Loucy (cell line): Measurements from ENCODE around the gene TTLL7.

ENCODE experiments used
- H2AFZ ChIP-seq: fragments of 200-600 bp; sonication (generic); 2 replicates; pipeline ENCODE4 v1.6.0; 2016; ENCODE audit warnings: antibody characterized with exemption, mild to moderate bottlenecking, low read length, moderate library complexity
- H3F3A ChIP-seq: fragments of 200-600 bp; 2 replicates; pipeline ENCODE4 v1.6.0; 2016; ENCODE audit warnings: antibody characterized with exemption, low read depth, mild to moderate bottlenecking
- H3K27me3 ChIP-seq: fragments of 200-600 bp; sonication (generic); 2 replicates; pipeline ENCODE4 v1.6.1; 2014; ENCODE audit warnings: low read length, mild to moderate bottlenecking; ENCODE audit not compliant: insufficient read depth, poor library complexity, severe bottlenecking
- H3K36me3 ChIP-seq: fragments of 200-600 bp; sonication (generic); 2 replicates; pipeline ENCODE4 v1.6.1; 2016; ENCODE audit warnings: low read length; ENCODE audit not compliant: insufficient read depth
- H3K4me1 ChIP-seq: fragments of 200-600 bp; sonication (generic); 2 replicates; pipeline ENCODE4 v1.5.1; 2014; ENCODE audit warnings: low read length, mild to moderate bottlenecking; ENCODE audit not compliant: insufficient read depth, poor library complexity, severe bottlenecking
- H3K4me2 ChIP-seq: fragments of 200-600 bp; sonication (generic); 2 replicates; pipeline ENCODE4 v1.6.0; 2014; ENCODE audit warnings: antibody characterized with exemption, low read length, low read depth, mild to moderate bottlenecking; ENCODE audit not compliant: poor library complexity, severe bottlenecking
- H3K4me3 ChIP-seq: fragments of 200-600 bp; sonication (generic); 2 replicates; pipeline ENCODE4 v1.5.1; 2014; ENCODE audit warnings: low read length, mild to moderate bottlenecking, mixed read lengths; ENCODE audit not compliant: poor library complexity, severe bottlenecking
- H3K79me2 ChIP-seq: fragments of 200-600 bp; sonication (generic); 2 replicates; pipeline ENCODE4 v1.6.1; 2014; ENCODE audit warnings: low read length; ENCODE audit not compliant: insufficient read depth
- H3K9ac ChIP-seq: fragments of 200-600 bp; sonication (generic); 2 replicates; pipeline ENCODE4 v1.6.0; 2014; ENCODE audit warnings: mild to moderate bottlenecking, low read depth, low read length, moderate library complexity; ENCODE audit not compliant: poor library complexity, severe bottlenecking
- H3K9me2 ChIP-seq: fragments of 200-600 bp; sonication (generic); replicated peaks from 2 replicates; pipeline ENCODE4 v1.6.1; 2016; ENCODE audit warnings: low read depth, low read length, mixed read lengths
- H3K9me3 ChIP-seq: fragments of 200-600 bp; sonication (generic); 2 replicates; pipeline ENCODE4 v1.6.1; 2014; ENCODE audit warnings: mild to moderate bottlenecking, antibody characterized with exemption, low read length, low read depth; ENCODE audit not compliant: insufficient read depth
- H4K20me1 ChIP-seq: fragments of 200-600 bp; sonication (generic); 2 replicates; pipeline ENCODE4 v1.6.0; 2014; ENCODE audit warnings: antibody characterized with exemption, low read length, mild to moderate bottlenecking; ENCODE audit not compliant: insufficient read depth, poor library complexity, severe bottlenecking
- CTCF ChIP-seq: fragments of 200-600 bp; sonication (generic); conservative IDR thresholded peaks from 2 replicates; pipeline ENCODE4 v1.5.1; 2014; ENCODE audit warnings: mild to moderate bottlenecking, antibody characterized with exemption, low read length
- EZH2phosphoT487 ChIP-seq: fragments of 200-600 bp; IDR thresholded peaks from 2 replicates; pipeline ENCODE4 v1.6.1; 2018; ENCODE audit warnings: antibody characterized with exemption, mild to moderate bottlenecking, moderate library complexity, borderline replicate concordance

The TTLL7 gene

DNA sequence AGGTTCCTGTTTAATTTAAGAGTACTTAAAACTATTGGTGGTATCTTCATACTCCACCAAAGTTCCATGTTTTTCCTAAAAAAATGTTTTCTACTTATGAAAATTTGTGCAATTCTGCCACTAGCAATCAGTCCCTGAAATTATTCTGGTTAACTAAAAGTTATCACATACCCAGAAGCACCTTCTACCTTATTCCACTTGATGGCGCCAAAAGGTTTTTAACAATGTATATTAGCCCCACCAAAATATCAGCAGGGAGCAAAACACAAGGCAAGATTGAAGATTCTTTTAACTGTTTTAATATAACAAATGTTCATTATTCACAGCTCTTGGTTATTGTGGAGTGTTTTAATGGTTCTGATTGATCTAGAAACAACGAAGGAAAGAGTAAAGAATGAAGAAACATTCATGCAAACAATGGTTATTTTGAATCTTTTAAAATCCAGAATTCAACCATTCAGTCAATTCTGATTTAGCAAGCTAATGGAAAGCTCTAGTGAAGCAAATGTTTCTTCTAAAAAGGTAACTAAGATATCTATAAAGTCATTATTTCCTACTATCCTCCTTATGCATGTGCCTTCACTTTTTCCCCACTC, 67.2 kb downstream of the TTLL7 start:
- Histone ChIP-seq H3K27me3 (no peaks in the 10 kb centered on the region), H3K4me1 (peaks cover 6% of the 10 kb centered on the region), H2AFZ (0 out of 2 replicates have a peak overlapping the region, but pooled peaks have one; percentile 18), H3K36me3 (no peaks in the 10 kb centered on the region), H3K79me2 (no peaks in the 10 kb centered on the region), H3K9ac (no peak overlapping the region), H3K9me3 (no peaks in the 10 kb centered on the region), H3K9me2 (no peaks in the 10 kb centered on the region), H3K4me2 (no peak overlapping the region), H3K4me3 (no peak overlapping the region), H4K20me1 (no peaks in the 10 kb centered on the region), H3F3A (no peaks in the 10 kb centered on the region)
- no peak for TF ChIP-seq EZH2phosphoT487
- TF ChIP-seq CTCF = peak; percentile 87

GRCh38 chr1:83929184-83929583, 69.7 kb downstream of the TTLL7 start:
- no peak overlapping the region for H3K9ac ChIP-seq
- peaks cover 6% of the 10 kb centered on the region for H3K4me1 ChIP-seq
- no peaks in the 10 kb centered on the region for H3K9me3 ChIP-seq
- H3K4me3 ChIP-seq = no peak overlapping the region
- H2AFZ ChIP-seq = no peak overlapping the region
- no peak overlapping the region for H3K4me2 ChIP-seq
- H3F3A ChIP-seq = no peaks in the 10 kb centered on the region
- H3K27me3 ChIP-seq = no peaks in the 10 kb centered on the region
- TF ChIP-seq EZH2phosphoT487 (no peak), CTCF (no peak)
- H3K9me2 ChIP-seq = no peaks in the 10 kb centered on the region
- H3K36me3 ChIP-seq = no peaks in the 10 kb centered on the region
- no peaks in the 10 kb centered on the region for H4K20me1 ChIP-seq
- no peaks in the 10 kb centered on the region for H3K79me2 ChIP-seq

DNA sequence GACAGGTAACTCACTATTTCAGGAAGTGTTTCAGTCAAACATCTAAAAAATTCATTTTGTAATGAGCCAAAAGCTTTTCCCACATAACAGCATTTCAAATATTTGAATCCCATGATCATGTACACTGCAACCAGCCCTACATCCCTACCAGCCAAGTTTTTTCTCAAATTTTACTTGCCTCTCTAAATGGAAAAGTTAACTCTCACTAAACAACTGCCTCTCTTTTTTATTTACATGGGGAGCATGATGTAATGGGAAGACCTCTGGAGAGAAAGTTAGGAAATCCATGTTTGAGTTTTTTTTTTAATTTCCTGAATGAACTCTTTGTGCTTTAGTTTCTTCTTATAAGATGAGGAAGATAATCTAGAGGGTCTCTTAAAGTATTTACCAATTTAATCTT, 70.5 kb downstream of the TTLL7 start:
- Histone ChIP-seq H3K4me3 (no peak overlapping the region), H3K27me3 (no peaks in the 10 kb centered on the region), H3K79me2 (no peaks in the 10 kb centered on the region), H3F3A (no peaks in the 10 kb centered on the region), H3K9me3 (no peaks in the 10 kb centered on the region), H3K4me1 (peaks cover 6% of the 10 kb centered on the region), H2AFZ (no peak overlapping the region), H3K36me3 (no peaks in the 10 kb centered on the region), H3K9ac (no peak overlapping the region), H3K4me2 (no peak overlapping the region), H3K9me2 (no peaks in the 10 kb centered on the region), H4K20me1 (no peaks in the 10 kb centered on the region)
- TF ChIP-seq CTCF (no peak), EZH2phosphoT487 (no peak)
